ENCODE measurements around the gene RAB27A.
"Not testable (repeated sequence)": the region's sequence is repeated elsewhere in the genome, so short reads cannot be mapped to it uniquely, and the experiment has no call there.

RAB27A gene

GRCh38 chr15:55250392-55250791 is 39.2 kb downstream of the RAB27A start:
- DNase-seq (ENCODE audit: low read depth), result peak; percentile 67

DNA sequence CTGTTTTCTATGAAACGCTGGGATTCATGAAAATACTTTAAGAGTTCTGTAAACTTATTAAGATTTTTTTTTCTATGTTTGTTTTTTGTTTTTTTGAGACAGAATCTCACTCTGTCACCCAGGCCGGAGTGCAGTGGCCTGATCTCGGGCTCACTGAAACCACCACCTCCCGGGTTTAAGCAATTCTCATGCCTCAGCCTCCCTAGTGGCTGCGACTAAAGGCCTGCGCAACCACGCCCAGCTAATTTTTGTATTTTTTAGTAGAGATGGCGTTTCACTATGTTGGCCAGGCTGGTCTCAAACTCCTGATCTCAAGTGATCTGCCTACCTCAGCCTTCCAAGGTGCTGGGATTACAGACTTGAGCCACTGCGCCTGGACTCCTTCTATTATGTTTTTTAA is 39.7 kb downstream of the RAB27A start:
- not testable (repeated sequence) for DNase-seq (ENCODE audit: low read depth)

DNA sequence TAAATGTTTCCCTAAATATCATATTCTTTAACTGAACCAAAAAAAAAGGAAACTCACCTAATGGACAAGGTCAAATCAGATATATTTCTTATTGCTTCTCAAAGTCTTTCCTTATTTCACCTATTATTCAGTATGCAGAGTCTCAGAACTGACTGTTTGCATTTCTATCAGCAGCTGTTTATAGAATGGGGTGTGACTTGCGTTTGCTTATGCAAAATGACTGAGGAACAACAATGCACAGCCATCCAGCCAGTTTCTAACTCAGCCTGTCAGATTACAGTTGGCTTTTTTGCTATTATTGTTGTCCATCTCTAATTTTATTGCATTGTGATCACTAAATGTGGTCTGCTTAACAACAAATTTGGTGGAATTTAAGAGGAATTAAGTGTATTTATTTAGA is 40.7 kb downstream of the RAB27A start:
- DNase-seq (ENCODE audit: low read depth), result no peak

DNA sequence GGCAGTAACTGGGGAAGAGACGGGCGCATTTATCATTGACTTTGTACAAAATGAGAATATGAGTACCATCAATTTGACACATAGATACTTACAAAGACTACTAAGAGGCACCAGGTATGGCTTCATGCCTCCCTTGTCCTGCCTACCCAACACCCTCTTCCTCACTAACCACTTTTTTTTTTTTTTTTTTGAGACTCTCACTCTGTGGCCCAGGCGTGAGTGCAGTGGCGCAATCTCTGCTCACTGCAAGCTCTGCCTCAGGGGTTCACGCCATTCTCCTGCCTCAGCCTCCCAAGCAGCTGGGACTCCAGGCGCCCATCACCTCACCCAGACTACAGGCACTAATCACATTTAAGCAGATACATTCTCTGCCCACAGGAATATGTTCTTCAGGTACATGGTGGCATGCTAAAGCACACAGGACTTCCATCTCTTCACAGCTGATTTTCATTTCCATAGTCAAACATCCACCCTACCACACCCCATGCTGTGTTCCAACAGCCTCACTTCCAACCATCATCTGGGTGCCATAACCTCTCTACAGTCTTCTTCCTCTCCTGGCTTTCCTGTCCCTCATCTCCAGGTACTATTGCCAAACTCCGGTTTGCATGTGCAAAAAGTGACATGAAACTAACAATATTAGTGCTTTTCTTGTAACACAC is 41.7 kb downstream of the RAB27A start:
- DNase-seq (ENCODE audit: low read depth), result no peak

GRCh38 chr15:55247311-55247710 is 42.3 kb downstream of the RAB27A start:
- DNase-seq (ENCODE audit: low read depth), result no peak

DNA sequence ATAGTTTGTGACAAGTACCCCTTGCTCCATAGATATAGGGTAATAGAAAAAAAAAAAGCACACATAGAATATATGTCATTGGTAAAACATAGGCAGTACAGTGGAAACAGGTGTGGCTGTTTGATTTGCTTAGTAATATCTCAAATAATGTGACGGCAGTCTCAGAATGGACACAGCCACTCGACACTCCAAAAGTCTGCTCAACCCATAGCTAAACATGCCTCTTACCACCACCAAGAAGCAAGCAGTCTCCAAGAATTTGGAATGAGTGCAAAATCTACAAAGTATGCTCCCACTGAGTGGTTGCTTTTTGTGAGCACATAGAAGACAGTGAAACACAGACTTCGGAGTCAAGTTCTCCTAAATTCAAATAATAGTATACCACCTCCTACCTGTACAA is 43.0 kb downstream of the RAB27A start:
- no peak for DNase-seq (ENCODE audit: low read depth)

DNA sequence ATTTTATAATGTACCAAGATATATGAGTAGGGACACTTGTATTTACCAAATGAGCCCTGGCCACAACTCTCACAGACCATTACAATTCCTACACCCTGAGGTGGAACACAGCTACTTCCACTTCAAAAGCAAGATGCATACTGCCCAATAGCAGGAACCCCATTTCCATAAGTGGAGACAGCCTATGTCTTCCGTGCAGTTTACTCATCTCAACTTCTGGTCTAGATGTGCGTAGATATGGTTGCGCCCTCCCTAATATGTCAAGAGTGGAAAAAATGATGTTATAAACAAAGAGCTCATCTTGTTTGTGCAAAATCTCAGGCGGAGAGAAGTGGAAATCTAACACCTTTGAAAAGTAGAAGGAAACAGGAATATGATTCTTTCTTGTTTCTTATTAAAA is 44.6 kb downstream of the RAB27A start:
- no peak for DNase-seq (ENCODE audit: low read depth)

DNA sequence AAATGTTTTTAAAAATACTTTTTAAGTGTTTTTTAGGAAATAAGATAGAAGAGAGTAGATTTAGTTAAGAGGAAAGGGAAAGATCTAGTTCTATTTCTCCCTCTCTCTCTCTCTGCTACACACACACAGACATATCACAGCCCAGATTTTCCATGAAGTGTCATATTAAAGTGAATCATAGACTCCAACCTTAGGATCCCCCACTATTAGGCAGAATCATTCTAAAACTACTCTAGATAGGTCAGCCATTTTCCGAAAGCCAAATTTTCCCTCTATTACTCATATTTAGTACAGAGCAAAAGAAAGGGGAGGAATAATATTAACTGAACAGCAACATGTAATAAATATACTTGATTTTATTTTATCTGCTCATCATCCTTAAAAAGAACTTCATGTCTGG is 47.7 kb downstream of the RAB27A start:
- no peak for DNase-seq (ENCODE audit: low read depth)

DNA sequence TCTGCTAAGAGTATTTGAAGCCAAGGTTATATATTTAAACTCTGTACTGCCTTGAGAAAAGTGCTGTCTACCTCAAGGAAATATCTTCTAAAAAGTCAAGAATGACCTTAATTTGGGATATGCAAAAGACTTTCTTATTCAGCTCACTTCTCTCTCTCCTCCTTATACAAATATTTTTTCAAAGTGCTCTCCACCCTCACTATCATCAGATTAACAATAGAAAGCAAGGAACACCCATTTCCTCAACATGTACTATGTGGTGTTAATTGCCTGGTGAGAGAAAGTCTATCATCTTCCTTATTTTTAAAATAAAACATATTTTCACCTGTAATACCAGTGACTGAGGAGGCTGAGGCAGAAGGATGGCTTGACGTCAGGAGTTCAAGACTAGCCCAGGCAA is 48.4 kb downstream of the RAB27A start:
- DNase-seq (ENCODE audit: low read depth), result no peak

DNA sequence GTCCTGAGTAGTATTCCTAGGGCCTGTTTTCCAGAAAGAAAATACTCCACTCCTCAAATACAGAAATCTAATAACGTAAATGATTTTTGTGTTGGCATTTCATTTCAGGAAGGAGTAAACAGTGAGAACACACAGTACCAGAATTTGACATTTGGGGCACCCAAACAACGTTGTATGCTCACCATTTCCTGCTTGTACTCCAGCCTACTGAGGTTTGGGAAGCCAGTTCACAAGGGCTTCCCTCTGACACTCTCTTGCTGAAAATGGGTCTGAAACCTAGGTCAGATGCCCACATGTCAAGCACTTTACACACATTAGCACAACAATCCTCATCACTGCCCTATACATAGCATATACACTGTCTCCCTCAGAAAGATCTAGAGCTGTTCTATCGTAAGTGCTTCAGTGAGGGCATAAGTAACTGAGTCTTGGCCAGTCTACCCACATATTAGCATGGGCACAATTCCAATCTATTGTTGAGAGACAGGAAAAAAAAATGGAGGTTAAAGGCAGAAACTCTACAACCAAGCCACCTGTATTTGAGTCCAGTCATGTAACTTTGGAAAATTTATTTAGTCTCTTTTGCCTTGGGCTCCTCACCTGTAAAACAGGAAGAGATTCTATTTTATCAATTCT is 49.4 kb downstream of the RAB27A start:
- DNase-seq (ENCODE audit: low read depth), result no peak

DNA sequence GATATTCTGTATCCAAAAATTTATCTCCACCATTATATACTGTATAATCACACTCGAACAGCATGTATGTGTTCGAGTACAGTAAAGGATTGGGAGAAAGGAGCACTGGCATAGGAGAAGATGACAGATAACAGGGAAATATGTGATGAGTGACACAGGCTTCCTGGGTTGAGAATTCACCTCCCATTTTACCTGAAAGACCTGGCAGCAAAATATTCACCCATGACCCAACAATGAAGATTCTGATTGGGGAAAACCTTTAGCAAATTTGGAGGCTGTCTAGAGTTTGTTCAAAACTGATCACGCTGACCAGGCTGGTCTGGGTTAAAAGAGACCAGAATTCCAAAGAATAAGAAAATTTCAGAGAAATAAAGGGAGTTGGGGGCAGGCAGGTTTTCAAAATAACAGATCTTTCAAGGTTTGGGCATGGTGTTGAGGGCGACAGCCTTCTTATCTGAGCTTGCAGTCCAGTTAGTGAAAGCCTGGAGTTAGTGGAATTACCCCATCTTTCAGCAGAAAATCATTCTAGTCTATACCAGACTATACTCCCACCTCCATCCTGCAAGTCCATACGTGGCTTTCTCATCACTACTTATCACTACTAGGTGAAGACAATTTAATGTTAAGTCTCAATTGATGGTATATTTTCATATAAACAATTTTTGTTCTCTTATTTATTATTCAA is 50.0 kb downstream of the RAB27A start:
- no peak for DNase-seq (ENCODE audit: low read depth)

DNA sequence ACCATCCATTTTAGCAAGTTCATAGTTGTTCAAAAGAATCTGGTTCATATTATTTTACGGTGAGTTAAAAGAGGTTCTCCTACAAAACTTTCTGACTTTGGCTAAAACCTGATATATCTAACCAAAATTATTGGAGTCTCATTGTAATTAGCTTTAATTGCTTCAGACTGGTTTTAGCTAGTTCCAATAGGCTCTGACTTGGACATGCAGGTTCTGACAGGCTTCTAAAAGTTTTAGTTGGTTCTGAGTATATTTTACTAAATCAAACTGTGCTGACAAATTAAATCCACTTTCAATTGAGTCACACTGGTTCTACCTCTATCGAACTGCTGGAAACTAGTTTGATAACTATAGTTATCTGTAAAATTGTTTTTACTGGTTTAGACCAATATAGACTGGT is 50.7 kb downstream of the RAB27A start:
- no peak for DNase-seq (ENCODE audit: low read depth)

DNA sequence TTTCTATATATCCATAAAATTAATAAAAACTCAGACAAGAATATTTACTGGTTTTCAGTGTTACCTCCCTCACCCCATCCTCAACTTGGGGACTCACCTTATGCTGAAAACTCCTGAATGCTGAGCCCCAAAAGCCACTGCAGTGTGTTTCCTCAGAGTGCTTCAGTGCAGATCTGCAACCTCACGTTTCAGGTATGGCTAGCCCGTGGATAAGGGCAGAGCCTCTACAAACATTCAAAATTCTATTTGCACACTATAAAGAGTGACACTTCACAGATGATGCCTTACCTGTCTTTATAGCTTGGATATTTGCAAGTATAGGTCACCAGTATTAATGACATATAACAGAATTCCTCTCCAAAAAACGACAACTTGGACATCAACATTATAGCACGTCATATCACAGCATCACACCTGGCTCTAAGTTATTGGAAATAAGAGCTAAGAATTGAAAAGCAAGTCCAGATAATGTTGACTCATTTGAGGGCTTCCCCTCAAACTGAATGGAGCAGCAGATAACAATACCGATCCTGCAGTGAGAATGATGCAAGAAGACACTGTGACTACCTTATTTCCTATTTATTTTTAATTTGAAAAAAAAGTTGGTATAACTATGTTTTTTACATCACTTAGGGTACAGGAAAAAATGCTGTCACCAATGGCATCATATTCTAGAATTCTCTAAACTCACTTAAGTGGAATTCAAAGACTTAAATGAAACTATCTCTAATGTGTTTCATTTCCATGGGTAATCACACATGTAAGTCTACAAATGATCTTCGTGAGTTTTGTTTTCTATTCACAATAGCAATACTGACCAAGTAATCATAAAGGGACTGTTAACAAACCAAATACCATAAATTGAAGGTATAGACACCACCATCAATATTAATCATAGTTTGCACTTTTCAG is 52.1 kb downstream of the RAB27A start:
- DNase-seq (ENCODE audit: low read depth), result no peak

- no peak for DNase-seq (ENCODE audit: low read depth)
Observed at GRCh38 chr15:55235546-55236036, 54.0 kb downstream of the RAB27A start.

DNA sequence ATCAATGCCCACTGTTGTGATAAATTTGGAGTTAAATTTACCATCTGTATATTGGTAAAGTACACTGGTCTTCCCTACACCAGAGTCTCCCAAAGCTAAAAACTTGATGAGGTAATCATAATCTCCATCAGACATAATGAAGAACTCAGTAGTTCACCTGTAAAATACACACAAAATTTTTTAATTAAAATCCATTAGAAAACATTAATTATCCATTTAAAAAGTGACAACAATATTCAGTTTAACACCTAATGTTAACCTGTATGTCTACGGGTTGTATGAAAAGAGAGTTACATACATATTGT is 54.9 kb downstream of the RAB27A start:
- DNase-seq (ENCODE audit: low read depth), result no peak

DNA sequence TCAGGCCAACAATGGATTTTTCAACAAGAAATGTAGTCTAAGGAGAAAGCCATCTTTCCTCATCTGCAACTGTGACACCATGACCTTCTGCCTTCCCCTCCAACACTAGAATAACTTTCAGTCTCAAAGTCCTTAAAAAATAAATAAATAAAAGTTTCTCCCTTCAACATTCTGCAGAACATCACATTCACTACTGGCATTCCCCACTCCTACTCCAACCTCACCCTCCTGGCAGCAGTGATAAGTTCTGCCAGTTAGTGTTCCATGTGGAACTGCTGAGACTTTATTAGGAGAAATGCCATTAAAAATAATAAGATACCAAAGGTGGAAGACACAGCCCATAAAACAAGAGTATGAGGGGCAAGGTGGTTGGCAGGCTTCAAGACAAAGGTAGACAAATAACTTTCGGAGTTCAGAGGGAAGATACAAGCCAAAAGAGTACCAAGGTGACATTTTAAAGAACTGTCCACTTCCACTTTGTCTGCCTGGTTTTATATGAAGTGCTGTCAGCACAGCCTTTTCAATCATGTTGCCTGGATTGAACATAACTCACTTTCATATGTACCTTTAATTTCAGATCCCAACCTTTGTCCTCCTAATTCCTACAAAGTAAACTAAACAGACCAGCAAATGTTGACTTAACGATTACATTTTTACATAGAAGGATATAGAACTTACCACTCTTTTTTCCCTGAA is 55.4 kb downstream of the RAB27A start:
- DNase-seq (ENCODE audit: low read depth), result no peak

- no peak for DNase-seq (ENCODE audit: low read depth)
Observed at GRCh38 chr15:55231455-55231854, 58.2 kb downstream of the RAB27A start.

GRCh38 chr15:55230953-55231352 is 58.7 kb downstream of the RAB27A start:
- DNase-seq (ENCODE audit: low read depth), result no peak

GRCh38 chr15:55230051-55230670 is 59.5 kb downstream of the RAB27A start:
- no peak for DNase-seq (ENCODE audit: low read depth)

DNA sequence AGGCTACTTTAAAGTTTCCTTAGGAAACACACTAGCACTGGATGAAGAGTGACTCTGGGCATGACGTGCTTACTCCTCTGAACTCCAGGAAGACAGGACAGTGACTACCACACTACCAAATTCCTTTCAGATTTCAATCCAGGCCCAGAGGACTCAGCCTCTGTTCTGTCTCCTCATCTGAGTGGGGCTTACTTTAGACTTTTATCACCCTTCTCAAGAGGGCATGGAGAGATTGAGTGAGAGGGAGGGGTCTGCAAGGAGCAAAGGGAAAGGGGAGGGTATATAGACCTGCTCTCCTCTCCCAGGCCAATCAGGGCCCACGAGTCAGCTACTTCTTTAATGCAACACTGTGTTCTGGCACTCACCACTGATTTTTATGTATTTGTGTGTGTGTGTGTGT is 63.5 kb downstream of the RAB27A start:
- DNase-seq (ENCODE audit: low read depth), result no peak

DNA sequence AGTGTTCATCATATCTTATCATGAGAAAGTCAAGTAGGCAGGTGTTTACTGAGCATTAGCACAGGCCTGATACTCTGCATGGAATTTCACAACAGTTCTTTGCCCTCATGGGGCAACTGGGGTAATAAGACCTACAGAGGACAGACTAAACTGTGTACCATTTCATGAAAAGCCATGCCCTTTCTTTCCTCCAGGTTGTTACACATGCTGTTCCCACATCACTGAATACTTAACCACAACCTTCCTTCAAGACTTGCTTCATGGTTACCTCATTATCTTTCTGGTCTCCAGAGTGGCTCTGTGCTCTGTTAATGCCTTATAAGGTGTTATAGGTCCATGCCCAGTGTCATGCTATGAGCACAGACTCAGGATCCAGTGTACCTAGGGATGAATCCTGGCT is 64.7 kb downstream of the RAB27A start:
- no peak for DNase-seq (ENCODE audit: low read depth)
